LNCaP clone FGC (cell line): ENCODE measurements around the gene MOB3B.

Source experiments
- DNase-seq: peaks from one replicate; pipeline ENCODE4 v3.0.0-alpha.2; 2011; ENCODE audit warnings: low read depth
- H3K4me3 ChIP-seq: 2 replicates; pipeline ENCODE4 v1.5.1; 2011; ENCODE audit warnings: mild to moderate bottlenecking, low read depth, low read length, control low read depth
- CTCF ChIP-seq: IDR thresholded peaks from 2 replicates; pipeline ENCODE4 v1.5.1; 2012; ENCODE audit warnings: mild to moderate bottlenecking; ENCODE audit not compliant: control insufficient read depth, insufficient read depth; ENCODE audit errors: extremely low read depth

MOB3B gene

GRCh38 chr9:27535701-27536118 is 6.1 kb upstream of the MOB3B start:
- H3K4me3 ChIP-seq: no peak overlapping the region
- TF ChIP-seq CTCF: no peak
- no peak for DNase-seq

- DNase-seq: no peak
- H3K4me3 ChIP-seq: no peak overlapping the region
- no peak for TF ChIP-seq CTCF
Measured at GRCh38 chr9:27534658-27535209, 5.1 kb upstream of the MOB3B start.

GRCh38 chr9:27534131-27534530 is 4.5 kb upstream of the MOB3B start:
- DNase-seq: no peak
- H3K4me3 ChIP-seq: no peak overlapping the region
- TF ChIP-seq CTCF: no peak

GRCh38 chr9:27533311-27533710 is 3.7 kb upstream of the MOB3B start:
- H3K4me3 ChIP-seq: no peak overlapping the region
- no peak for TF ChIP-seq CTCF
- DNase-seq: no peak

- no peak for DNase-seq
- TF ChIP-seq CTCF: no peak
- H3K4me3 ChIP-seq: no peak overlapping the region
Measured at GRCh38 chr9:27532046-27532445, 2.4 kb upstream of the MOB3B start.

- H3K4me3 ChIP-seq: no peak overlapping the region
- no peak for TF ChIP-seq CTCF
Measured at GRCh38 chr9:27530915-27531755, 1.5 kb upstream of the MOB3B start.

More at GRCh38 chr9:27530915-27531755, 1.5 kb upstream of the MOB3B start:
- DNase-seq: no peak
